GM21786 (cell line): ENCODE data around the gene C1orf167.

ENCODE experiments used
- ATAC-seq: cut with Tn5 transposase; IDR thresholded peaks from one replicate; pipeline ENCODE4 v1.9.1; 2021; ENCODE audit not compliant: unreplicated experiment

The C1orf167 gene

DNA sequence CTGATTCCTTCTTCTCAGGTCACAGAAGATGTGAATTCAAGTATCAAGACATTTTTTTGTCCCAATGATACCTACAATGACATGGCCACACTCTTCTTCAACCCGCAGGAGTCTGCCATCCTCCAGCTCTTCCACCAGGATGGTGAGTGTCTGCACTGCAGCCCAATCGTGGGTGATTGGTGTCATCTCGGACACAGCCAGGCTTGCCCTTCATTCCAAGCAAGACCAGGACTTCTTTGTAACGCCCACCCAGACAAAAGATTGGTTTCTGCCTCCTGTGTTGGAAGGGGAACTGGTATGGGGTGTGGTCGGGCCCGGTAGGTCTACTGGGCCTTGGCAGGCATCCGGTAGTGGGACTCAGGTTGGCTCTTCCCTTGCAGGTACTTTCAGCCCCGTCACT is 71.5 kb downstream of the C1orf167 start:
- ATAC-seq = no peak

DNA sequence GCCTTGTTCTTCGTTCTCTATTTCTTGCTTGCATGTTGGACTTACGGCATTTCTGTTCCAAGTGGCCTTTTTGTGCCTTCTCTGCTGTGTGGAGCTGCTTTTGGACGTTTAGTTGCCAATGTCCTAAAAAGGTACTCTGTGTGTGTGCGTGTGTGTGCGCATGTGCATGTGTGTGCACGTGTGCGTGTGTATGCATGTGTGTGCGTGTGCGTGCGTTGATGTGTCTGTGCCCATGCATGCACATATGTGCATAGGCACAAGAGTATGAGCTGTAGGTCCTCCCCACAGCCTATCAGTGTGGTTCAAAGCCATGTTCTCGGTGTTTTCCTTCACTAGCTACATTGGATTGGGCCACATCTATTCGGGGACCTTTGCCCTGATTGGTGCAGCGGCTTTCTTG is 71.9 kb downstream of the C1orf167 start:
- ATAC-seq = no peak

DNA sequence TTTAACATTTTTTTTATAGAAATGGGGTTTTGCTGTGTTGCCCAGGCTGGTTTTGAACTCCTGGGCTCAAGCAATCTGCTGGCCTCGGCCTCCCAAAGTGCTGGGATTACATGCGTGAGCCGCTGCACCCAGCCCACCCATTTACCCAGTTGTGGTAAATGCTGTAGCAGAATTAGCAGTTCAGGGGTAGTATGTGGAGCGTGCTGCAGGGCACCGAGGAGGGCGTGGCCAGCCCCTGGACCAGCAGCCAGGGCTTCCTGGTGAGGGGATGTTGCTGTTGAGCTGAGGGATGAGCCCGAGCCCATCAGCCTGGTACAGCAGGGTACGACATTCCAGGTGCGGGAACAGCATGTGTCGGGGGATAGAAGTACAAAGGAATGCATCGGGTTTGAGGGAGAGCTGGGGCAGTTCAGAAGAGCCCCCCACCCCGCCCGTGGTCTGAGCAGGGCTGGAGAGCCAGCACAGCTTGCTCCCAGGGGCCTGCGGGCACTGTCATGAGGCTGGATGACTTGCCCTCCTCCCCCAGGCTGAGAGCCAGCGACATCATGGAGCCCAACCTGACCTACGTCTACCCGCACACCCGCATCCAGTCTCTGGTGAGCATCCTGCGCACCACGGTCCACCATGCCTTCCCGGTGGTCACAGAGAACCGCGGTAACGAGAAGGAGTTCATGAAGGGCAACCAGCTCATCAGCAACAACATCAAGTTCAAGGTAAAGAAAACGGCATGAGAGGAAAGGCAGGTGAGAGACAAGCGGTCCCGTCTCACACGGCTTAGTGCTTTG is 73.6 kb downstream of the C1orf167 start:
- no peak for ATAC-seq

DNA sequence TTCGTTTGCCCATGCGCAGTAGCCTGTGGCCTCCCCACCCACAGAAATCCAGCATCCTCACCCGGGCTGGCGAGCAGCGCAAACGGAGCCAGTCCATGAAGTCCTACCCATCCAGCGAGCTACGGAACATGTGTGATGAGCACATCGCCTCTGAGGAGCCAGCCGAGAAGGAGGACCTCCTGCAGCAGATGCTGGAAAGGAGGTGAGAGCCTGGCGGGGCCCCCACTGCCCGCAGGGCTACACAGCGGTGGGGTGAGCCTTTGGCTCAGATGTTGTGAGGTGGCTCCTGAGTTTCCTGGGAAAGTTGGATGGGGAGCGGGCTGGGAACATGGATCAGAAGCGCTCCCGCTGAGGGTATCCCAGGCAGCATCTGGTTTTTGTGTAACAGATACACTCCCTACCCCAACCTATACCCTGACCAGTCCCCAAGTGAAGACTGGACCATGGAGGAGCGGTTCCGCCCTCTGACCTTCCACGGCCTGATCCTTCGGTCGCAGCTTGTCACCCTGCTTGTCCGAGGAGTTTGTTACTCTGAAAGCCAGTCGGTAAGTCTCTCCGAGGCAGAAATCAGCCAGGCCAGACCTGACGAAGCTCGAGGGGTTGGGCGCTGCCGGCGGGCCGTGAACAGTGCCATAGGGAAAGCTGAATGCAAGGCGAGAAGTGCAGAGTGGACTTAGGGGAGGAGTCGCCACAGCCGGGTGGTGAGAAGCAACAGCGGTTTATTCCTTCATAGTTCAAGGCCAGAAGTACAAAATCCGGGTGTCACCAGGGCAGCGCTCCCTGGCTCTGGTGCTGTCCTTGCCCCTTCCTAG is 75.2 kb downstream of the C1orf167 start:
- ATAC-seq = no peak

DNA sequence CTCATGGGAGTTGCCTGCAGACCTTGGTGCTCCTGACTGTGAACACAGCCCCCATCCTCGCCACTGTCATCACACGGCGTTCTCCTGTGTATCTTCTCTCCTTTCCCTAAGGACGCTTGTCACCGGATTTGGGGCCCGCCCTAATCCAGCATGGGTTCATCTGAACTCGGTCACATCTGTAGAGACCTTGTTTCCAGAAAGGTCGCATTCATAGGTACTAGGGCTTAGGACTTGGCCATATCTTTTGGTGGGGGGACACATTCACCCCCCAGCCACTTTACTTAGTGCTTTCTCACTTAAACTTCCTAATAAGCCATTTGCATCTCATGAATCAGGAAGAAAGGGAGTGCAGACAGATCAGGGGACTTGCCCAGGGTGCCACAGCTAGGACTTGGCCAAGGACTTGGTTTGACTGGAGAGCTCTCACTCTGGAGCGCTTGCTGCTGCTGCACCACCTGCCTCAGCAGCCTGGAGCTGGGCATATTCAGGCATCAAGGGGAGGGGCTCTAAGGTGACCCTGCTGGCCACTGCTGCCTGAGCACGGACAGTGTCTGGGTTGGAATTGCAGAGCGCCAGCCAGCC is 75.9 kb downstream of the C1orf167 start:
- ATAC-seq = no peak

DNA sequence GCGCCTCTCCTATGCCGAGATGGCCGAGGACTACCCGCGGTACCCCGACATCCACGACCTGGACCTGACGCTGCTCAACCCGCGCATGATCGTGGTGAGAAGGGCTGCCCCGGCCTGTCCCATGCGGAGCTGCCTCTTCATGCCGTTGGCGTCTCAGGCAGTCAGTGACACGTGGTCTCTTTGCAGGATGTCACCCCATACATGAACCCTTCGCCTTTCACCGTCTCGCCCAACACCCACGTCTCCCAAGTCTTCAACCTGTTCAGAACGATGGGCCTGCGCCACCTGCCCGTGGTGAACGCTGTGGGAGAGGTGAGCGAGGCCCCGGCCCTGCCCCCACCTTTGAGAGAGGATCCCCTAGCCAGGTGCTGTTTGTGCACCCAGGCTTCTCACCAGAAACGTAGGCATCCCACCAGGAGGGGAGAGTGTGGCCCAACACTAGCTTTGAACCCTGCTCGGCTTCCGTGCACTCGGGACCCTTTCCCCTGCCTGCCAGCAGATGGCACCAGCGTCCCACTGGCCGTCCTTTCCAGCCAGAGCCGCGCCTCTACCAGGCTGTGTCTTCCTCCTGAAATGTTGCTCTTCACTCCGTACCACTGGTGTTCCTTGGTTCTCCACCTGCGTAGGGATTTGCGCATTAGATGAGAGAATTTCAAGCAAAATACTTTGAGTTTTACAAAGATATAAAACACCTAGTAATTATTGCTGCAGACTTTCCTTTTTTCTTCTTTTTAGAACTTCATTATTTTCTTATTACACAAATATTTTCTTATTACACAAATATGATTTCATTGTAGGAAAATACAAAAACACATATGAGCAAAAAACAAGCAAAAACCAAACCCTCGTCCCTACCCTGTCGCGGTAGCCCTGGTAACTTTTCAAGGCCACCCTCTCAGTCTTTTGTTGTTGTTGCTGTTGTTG is 76.6 kb downstream of the C1orf167 start:
- ATAC-seq = no peak
